Measurements from ENCODE around the gene REG3A. TPM values are rescaled to one million over a fixed set of nuclear protein-coding genes. Genes with fewer than 3 reads are reported as not detected.

REG3A gene
- total RNA-seq, 2 experiments from 2014 or later = not detected

DNA sequence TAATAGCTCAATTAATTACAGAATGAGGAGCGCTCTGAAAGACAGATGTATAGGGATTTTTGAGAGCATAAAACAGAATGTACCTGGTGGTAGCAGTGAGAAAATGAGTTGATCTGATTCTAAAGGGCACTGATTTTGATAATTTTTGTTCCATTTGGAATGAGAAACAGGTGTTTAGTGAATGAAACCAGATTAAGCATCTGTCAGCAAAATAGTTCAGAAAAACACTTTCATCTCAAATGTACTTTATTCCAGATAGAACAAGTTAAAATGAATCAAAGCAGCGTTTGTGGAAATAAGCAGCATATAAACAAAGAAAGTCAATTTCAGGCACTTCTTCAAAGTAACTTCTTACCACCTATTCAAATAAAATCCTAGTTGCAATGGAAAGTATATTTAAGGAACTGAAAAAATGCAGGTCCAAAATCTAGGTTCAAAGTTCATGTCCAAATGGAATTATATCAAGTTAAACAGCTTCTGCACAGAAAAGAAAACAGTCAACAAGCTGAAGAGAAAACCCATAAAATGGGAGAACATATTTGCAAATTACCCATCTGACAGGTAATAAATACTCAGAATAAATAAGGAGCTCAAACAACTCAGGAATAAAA, 11.9 kb upstream of the REG3A start:
- Histone ChIP-seq H3K9me3 (ENCODE audit: low read length) (no peaks in the 10 kb centered on the region), H4K20me1 (ENCODE audit: insufficient read depth, low read length) (no peaks in the 10 kb centered on the region), H3K9me2 (ENCODE audit: insufficient read depth, low read length) (no peaks in the 10 kb centered on the region), H3K4me2 (ENCODE audit: low read length) (no peak overlapping the region), H3K4me3 (ENCODE audit: low read depth, low read length, poor library complexity, severe bottlenecking) (no peak overlapping the region), H3K4me1 (ENCODE audit: insufficient read depth, low read length, poor library complexity, severe bottlenecking) (no peaks in the 10 kb centered on the region), H3K27ac (ENCODE audit: low read depth, low read length, poor library complexity, severe bottlenecking) (no peak overlapping the region), H2AFZ (ENCODE audit: low read length) (no peak overlapping the region), H3K36me3 (ENCODE audit: insufficient read depth, low read length) (no peaks in the 10 kb centered on the region), H3K79me2 (ENCODE audit: insufficient read depth, low read depth, low read length) (no peaks in the 10 kb centered on the region)
- no TSS peak for BruUV-seq (replicated peaks)
- DNase-seq (ENCODE audit: low spot score) = no peak
- no peak for TF ChIP-seq EZH2phosphoT487 (IDR thresholded peaks at IDR 0.05; ENCODE audit: borderline replicate concordance, low read depth, low read length)
- TF ChIP-seq CTCF (conservative IDR thresholded peaks at IDR 0.05; ENCODE audit: low read length) = no peak
- intact Hi-C loops (cut with micrococcal nuclease; ENCODE audit: unreplicated experiment) = no loop called here
- ChIA-PET POLR2A (interaction anchor here (1.2 to 1.5 kb wide), 2 partner anchors 15 to 31 kb away, joined by 3 to 5 read pairs; no protein-coding TSS in a partner anchor), CTCF (ENCODE audit: unreplicated experiment) (no interaction called here)

- intact Hi-C loops (cut with micrococcal nuclease; ENCODE audit: unreplicated experiment) = no loop called here
- no TSS peak for BruUV-seq (replicated peaks)
- Histone ChIP-seq H3K4me2 (ENCODE audit: low read length) (no peak overlapping the region), H3K36me3 (ENCODE audit: insufficient read depth, low read length) (no peaks in the 10 kb centered on the region), H3K4me1 (ENCODE audit: insufficient read depth, low read length, poor library complexity, severe bottlenecking) (no peaks in the 10 kb centered on the region), H3K4me3 (ENCODE audit: low read depth, low read length, poor library complexity, severe bottlenecking) (no peak overlapping the region), H3K27ac (ENCODE audit: low read depth, low read length, poor library complexity, severe bottlenecking) (no peak overlapping the region), H3K9me2 (ENCODE audit: insufficient read depth, low read length) (no peaks in the 10 kb centered on the region; the same call in 1 of the 2 replicates), H4K20me1 (ENCODE audit: insufficient read depth, low read length) (no peaks in the 10 kb centered on the region), H3K9me3 (ENCODE audit: low read length) (no peaks in the 10 kb centered on the region), H2AFZ (ENCODE audit: low read length) (no peak overlapping the region), H3K79me2 (ENCODE audit: insufficient read depth, low read depth, low read length) (no peaks in the 10 kb centered on the region)
- CTCF ChIA-PET (ENCODE audit: unreplicated experiment) = no interaction called here
- no peak for DNase-seq (ENCODE audit: low spot score)
- TF ChIP-seq EZH2phosphoT487 (IDR thresholded peaks at IDR 0.05; ENCODE audit: borderline replicate concordance, low read depth, low read length) (no peak), CTCF (conservative IDR thresholded peaks at IDR 0.05; ENCODE audit: low read length) (no peak)
- POLR2A ChIA-PET = no interaction called here
Measured at GRCh38 chr2:79162801-79163200, 3.2 kb upstream of the REG3A start.

DNA sequence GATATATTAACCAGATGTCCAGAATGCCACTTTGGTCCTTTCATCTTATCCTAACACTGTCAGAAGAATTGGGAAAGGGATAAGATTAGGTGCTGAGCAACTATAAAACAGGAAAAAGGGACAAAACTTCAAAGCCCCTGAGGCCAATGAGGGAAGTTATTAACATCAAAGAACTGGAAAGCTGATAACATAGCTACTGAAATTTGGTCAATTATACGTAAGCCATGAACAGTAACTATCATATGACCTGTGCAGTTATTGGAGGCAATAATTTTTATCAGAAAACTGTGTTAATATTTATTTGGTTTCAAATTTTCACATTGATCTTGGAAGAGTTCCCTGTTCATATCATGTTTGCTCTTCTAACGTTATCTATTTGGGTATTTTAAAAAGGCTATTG, 2.6 kb upstream of the REG3A start:
- ChIA-PET POLR2A (no interaction called here), CTCF (ENCODE audit: unreplicated experiment) (no interaction called here)
- no peaks in the 10 kb centered on the region for H4K20me1 ChIP-seq (ENCODE audit: insufficient read depth, low read length)
- H3K36me3 ChIP-seq (ENCODE audit: insufficient read depth, low read length) = no peaks in the 10 kb centered on the region
- H3K4me2 ChIP-seq (ENCODE audit: low read length) = no peak overlapping the region
- no peaks in the 10 kb centered on the region for H3K9me3 ChIP-seq (ENCODE audit: low read length)
- intact Hi-C loops (cut with micrococcal nuclease; ENCODE audit: unreplicated experiment) = no loop called here
- H3K9me2 ChIP-seq (ENCODE audit: insufficient read depth, low read length) = no peaks in the 10 kb centered on the region; the same call in 1 of the 2 replicates
- DNase-seq (ENCODE audit: low spot score) = no peak
- H3K79me2 ChIP-seq (ENCODE audit: insufficient read depth, low read depth, low read length) = no peaks in the 10 kb centered on the region
- no peak overlapping the region for H3K27ac ChIP-seq (ENCODE audit: low read depth, low read length, poor library complexity, severe bottlenecking)
- H2AFZ ChIP-seq (ENCODE audit: low read length) = no peak overlapping the region
- no TSS peak for BruUV-seq (replicated peaks)
- no peak for TF ChIP-seq CTCF (conservative IDR thresholded peaks at IDR 0.05; ENCODE audit: low read length)
- no peak for TF ChIP-seq EZH2phosphoT487 (IDR thresholded peaks at IDR 0.05; ENCODE audit: borderline replicate concordance, low read depth, low read length)
- no peak overlapping the region for H3K4me3 ChIP-seq (ENCODE audit: low read depth, low read length, poor library complexity, severe bottlenecking)
- H3K4me1 ChIP-seq (ENCODE audit: insufficient read depth, low read length, poor library complexity, severe bottlenecking) = no peaks in the 10 kb centered on the region
